ENCODE measurements around the gene PPIP5K2.

DNA sequence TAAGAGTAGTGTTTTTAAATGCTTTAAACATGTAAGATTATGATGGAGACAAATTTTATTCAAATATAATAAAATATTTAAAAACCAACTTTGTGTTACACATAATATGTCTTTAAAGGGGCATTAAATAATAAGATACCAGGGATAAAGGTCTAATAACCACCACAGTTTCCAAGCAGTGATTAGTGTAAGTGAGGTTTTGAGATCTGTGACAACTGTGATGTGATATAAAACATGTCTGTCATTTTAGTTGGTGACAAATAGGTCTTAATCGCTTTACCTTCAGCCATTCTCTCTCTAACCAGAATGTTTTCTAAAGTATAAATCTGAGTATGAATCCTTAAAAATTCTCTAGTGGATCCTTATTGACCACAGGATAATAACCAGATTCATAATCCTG lies 28.1 kb downstream of the PPIP5K2 start:
- TF ChIP-seq, protein P1, sequence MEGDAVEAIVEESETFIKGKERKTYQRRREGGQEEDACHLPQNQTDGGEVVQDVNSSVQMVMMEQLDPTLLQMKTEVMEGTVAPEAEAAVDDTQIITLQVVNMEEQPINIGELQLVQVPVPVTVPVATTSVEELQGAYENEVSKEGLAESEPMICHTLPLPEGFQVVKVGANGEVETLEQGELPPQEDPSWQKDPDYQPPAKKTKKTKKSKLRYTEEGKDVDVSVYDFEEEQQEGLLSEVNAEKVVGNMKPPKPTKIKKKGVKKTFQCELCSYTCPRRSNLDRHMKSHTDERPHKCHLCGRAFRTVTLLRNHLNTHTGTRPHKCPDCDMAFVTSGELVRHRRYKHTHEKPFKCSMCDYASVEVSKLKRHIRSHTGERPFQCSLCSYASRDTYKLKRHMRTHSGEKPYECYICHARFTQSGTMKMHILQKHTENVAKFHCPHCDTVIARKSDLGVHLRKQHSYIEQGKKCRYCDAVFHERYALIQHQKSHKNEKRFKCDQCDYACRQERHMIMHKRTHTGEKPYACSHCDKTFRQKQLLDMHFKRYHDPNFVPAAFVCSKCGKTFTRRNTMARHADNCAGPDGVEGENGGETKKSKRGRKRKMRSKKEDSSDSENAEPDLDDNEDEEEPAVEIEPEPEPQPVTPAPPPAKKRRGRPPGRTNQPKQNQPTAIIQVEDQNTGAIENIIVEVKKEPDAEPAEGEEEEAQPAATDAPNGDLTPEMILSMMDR (IDR thresholded peaks at IDR 0.05): no peak
- TF ChIP-seq POLR2A (IDR thresholded peaks at IDR 0.05): no peak

Measured in testis (tissue), 2 donors.